Activated T-helper 1 cell treated with anti-CD3 and anti-CD28 coated beads, Interleukin-12 subunit alpha, Interleukin-12 subunit beta, Interleukin-2, Interleukin-4 antibody, amounts not matched to agents 30 ng/mL and 10 ng/mL and 1 ng/mL, durations not matched to agents 14 hours and 24 hours and 36 hours (primary cell): ENCODE results near the gene RNF6. TPM values are rescaled to one million over a fixed set of nuclear protein-coding genes. Genes with fewer than 3 reads are reported as not detected.

Experiments used
- DNase-seq: peaks from one replicate; pipeline ENCODE4 v3.0.0; 2021; ENCODE audit warnings: low spot score
- H3K27ac Mint-ChIP-seq: one replicate; pipeline ENCODE4 v1.8.0; 2021; ENCODE audit warnings: mild to moderate bottlenecking, mixed read lengths
- H3K27me3 Mint-ChIP-seq: one replicate; pipeline ENCODE4 v1.8.0; 2022; ENCODE audit warnings: mild to moderate bottlenecking, moderate library complexity, mixed read lengths; ENCODE audit not compliant: insufficient read depth
- H3K36me3 Mint-ChIP-seq: one replicate; pipeline ENCODE4 v1.8.0; 2021; ENCODE audit warnings: low read depth, mixed read lengths
- H3K4me1 Mint-ChIP-seq: one replicate; pipeline ENCODE4 v1.8.0; 2021; ENCODE audit warnings: low read depth, mixed read lengths
- H3K4me3 Mint-ChIP-seq: one replicate; pipeline ENCODE4 v1.8.0; 2021; ENCODE audit warnings: mild to moderate bottlenecking, moderate library complexity, mixed read lengths
- H3K9me3 Mint-ChIP-seq: one replicate; pipeline ENCODE4 v1.8.0; 2021; ENCODE audit warnings: mixed read lengths
- intact Hi-C: fragments of 100-400 bp; cut with micrococcal nuclease; formaldehyde crosslinking; loops from one replicate; pipeline ENCODE4 v1.15.1; 2024
- total RNA-seq: library from RNA; stranded (reverse); gene quantifications from 2 replicates; pipeline ENCODE4 v1.2.3, GENCODE V29; 2022

RNF6 gene
- total RNA-seq, 1 donor from 2014 or later, result 53.2 TPM

GRCh38 chr13:26220575-26220974 lies 1.5 kb downstream of the RNF6 start:
- no peak for DNase-seq
- no peaks in the 10 kb centered on the region for H3K9me3 Mint-ChIP-seq
- intact Hi-C loops, result loop anchor here (2.0 to 10.0 kb wide), 5 partner anchors 912 to 1914 kb away; partner anchors contain the start of genes LNX2, NUP58, PAN3 and POLR1D
- peaks cover 39% of the 10 kb centered on the region for H3K4me1 Mint-ChIP-seq
- H3K27me3 Mint-ChIP-seq, result no peaks in the 10 kb centered on the region
- H3K27ac Mint-ChIP-seq, result no peak overlapping the region
- peaks cover 24% of the 10 kb centered on the region for H3K36me3 Mint-ChIP-seq
- peak overlapping the region; percentile 99 for H3K4me3 Mint-ChIP-seq

DNA sequence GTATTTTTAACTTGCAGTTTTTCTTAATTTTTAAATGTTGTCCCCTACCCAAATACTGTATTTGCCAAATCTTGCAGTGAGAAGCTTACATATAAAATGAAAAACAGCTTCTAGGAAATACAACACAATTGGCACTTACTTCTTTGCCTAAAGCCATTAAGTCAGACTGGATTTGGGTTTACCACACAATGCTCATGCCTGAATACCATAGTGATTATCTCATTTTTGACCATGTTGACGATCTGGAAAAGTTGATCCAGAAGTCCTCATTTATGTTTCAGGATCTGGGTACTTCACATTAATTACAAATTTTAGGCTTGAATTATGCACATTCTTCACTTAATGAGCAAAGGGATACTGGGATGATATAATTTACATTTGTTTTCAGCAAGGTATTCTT lies 2.4 kb downstream of the RNF6 start:
- Mint-ChIP-seq H3K4me3 (peak overlapping the region; percentile 99), H3K27me3 (no peaks in the 10 kb centered on the region), H3K27ac (no peak overlapping the region), H3K9me3 (no peaks in the 10 kb centered on the region), H3K4me1 (peaks cover 46% of the 10 kb centered on the region), H3K36me3 (peaks cover 32% of the 10 kb centered on the region)
- DNase-seq, result no peak
- intact Hi-C loops, result loop anchor here (2.0 to 10.0 kb wide), 5 partner anchors 911 to 1915 kb away; partner anchors contain the start of genes LNX2, NUP58, PAN3 and POLR1D

- Mint-ChIP-seq H3K36me3 (peaks cover 45% of the 10 kb centered on the region), H3K4me3 (no peak overlapping the region), H3K9me3 (no peaks in the 10 kb centered on the region), H3K27me3 (no peaks in the 10 kb centered on the region), H3K27ac (no peak overlapping the region), H3K4me1 (peaks cover 48% of the 10 kb centered on the region)
- intact Hi-C loops, result no loop called here
- DNase-seq, result no peak
These were observed 6.1 kb downstream of the RNF6 start for GRCh38 chr13:26216042-26216441.

DNA sequence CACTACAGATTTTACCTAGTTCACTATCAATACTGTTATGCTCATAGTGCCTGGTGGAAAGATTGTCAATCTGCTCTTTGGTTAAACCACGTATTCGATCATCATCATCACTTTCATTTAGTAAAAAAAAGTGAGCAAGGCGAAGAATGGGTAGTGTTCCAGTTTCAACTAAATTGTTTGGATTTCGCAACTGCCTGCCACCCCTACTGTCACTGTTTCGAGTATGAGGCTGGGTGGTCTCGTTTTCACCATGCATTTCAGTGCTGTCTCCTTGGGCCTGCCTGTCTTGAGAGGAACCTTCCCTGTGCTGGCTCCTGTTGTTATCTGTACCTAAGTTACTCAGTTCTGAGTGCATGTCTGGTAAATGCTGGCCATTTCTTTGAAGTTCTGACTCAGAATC lies 8.1 kb downstream of the RNF6 start:
- H3K27ac Mint-ChIP-seq, result no peak overlapping the region
- H3K4me1 Mint-ChIP-seq, result peaks cover 29% of the 10 kb centered on the region
- no peak overlapping the region for H3K4me3 Mint-ChIP-seq
- H3K36me3 Mint-ChIP-seq, result peaks cover 49% of the 10 kb centered on the region
- no peaks in the 10 kb centered on the region for H3K27me3 Mint-ChIP-seq
- intact Hi-C loops, result no loop called here
- H3K9me3 Mint-ChIP-seq, result no peaks in the 10 kb centered on the region
- no peak for DNase-seq

DNA sequence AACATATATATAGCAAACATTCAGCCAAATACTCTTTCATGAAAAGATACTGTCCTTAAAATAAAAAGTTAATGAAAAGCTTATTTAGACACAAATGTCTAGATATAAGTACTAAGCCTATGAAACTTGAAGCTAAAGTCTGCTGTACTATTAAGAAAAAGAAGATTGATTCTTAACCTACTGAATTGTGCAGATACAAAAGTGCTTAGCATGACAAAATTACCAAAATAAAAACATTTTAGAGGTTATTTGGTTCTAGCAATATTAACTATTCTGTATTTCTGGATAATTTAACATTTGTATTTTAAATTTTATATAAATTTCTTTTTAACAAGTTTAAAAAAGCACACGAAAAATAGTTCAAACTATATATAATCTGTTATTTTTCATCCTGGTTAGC lies 8.8 kb downstream of the RNF6 start:
- Mint-ChIP-seq H3K4me1 (peaks cover 29% of the 10 kb centered on the region), H3K36me3 (peaks cover 54% of the 10 kb centered on the region), H3K27ac (no peak overlapping the region), H3K27me3 (no peaks in the 10 kb centered on the region), H3K4me3 (no peak overlapping the region), H3K9me3 (no peaks in the 10 kb centered on the region)
- no peak for DNase-seq
- intact Hi-C loops, result no loop called here

DNA sequence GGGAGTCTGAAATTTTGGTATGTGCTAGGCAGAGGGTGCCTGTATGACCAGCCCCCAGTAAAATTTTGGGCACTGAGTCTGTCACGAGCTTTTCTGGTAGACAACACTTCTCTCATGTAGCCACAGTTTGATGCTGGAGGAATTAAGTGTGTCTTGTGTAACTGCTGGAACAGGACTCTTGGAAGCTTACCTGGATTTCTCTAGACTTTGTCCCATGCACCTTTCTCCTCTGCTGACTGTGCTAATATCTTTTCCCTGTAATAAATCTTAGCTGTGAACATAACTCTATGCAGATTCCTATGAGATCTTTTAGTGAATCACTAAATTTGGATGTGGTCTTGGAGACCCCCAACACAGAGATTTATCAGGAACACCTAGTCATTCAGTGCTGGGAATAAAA lies 13.8 kb downstream of the RNF6 start:
- H3K36me3 Mint-ChIP-seq, result peaks cover 36% of the 10 kb centered on the region
- no peak overlapping the region for H3K4me3 Mint-ChIP-seq
- DNase-seq, result no peak
- H3K9me3 Mint-ChIP-seq, result no peaks in the 10 kb centered on the region
- intact Hi-C loops, result loop anchor here (5.0 kb wide), 1 partner anchor 1176 kb away; no protein-coding TSS in a partner anchor
- H3K4me1 Mint-ChIP-seq, result peaks cover 8% of the 10 kb centered on the region
- H3K27me3 Mint-ChIP-seq, result no peaks in the 10 kb centered on the region
- no peak overlapping the region for H3K27ac Mint-ChIP-seq

- DNase-seq, result no peak
- Mint-ChIP-seq H3K4me3 (no peak overlapping the region), H3K36me3 (peaks cover 7% of the 10 kb centered on the region), H3K9me3 (no peaks in the 10 kb centered on the region), H3K4me1 (no peaks in the 10 kb centered on the region), H3K27ac (no peak overlapping the region), H3K27me3 (no peaks in the 10 kb centered on the region)
- intact Hi-C loops, result no loop called here
These were observed 19.6 kb downstream of the RNF6 start for GRCh38 chr13:26202365-26202972.

- Mint-ChIP-seq H3K36me3 (peaks cover 3% of the 10 kb centered on the region), H3K4me1 (no peaks in the 10 kb centered on the region), H3K27ac (no peak overlapping the region), H3K9me3 (peaks cover 4% of the 10 kb centered on the region), H3K4me3 (no peak overlapping the region), H3K27me3 (no peaks in the 10 kb centered on the region)
- no peak for DNase-seq
- intact Hi-C loops, result no loop called here
These were observed 21.3 kb downstream of the RNF6 start for GRCh38 chr13:26200811-26201210.

- H3K4me3 Mint-ChIP-seq, result no peak overlapping the region
- H3K27me3 Mint-ChIP-seq, result no peaks in the 10 kb centered on the region
- H3K36me3 Mint-ChIP-seq, result peaks cover 9% of the 10 kb centered on the region
- H3K9me3 Mint-ChIP-seq, result peaks cover 17% of the 10 kb centered on the region
- H3K27ac Mint-ChIP-seq, result no peak overlapping the region
- intact Hi-C loops, result no loop called here
- no peaks in the 10 kb centered on the region for H3K4me1 Mint-ChIP-seq
- DNase-seq, result no peak
These were observed 24.0 kb downstream of the RNF6 start for GRCh38 chr13:26198116-26198515.

GRCh38 chr13:26197298-26197697 lies 24.8 kb downstream of the RNF6 start:
- Mint-ChIP-seq H3K27me3 (no peaks in the 10 kb centered on the region), H3K36me3 (peaks cover 9% of the 10 kb centered on the region), H3K4me1 (no peaks in the 10 kb centered on the region), H3K27ac (no peak overlapping the region), H3K4me3 (no peak overlapping the region), H3K9me3 (peaks cover 17% of the 10 kb centered on the region)
- DNase-seq, result no peak
- intact Hi-C loops, result no loop called here

GRCh38 chr13:26186995-26187394 lies 35.1 kb downstream of the RNF6 start:
- intact Hi-C loops, result loop anchor here (1.0 to 10.0 kb wide), 8 partner anchors 34 to 1434 kb away; partner anchors contain the start of genes CDK8, LNX2, NUP58 and POLR1D
- Mint-ChIP-seq H3K4me3 (peak overlapping the region; percentile 86), H3K9me3 (no peaks in the 10 kb centered on the region), H3K4me1 (peaks cover 25% of the 10 kb centered on the region), H3K27ac (peak overlapping the region; percentile 97), H3K36me3 (no peaks in the 10 kb centered on the region), H3K27me3 (no peaks in the 10 kb centered on the region)
- DNase-seq, result no peak

GRCh38 chr13:26186118-26186870 lies 35.8 kb downstream of the RNF6 start:
- no peaks in the 10 kb centered on the region for H3K27me3 Mint-ChIP-seq
- peaks cover 25% of the 10 kb centered on the region for H3K4me1 Mint-ChIP-seq
- peak overlapping the region; percentile 97 for H3K27ac Mint-ChIP-seq
- no peaks in the 10 kb centered on the region for H3K36me3 Mint-ChIP-seq
- no peaks in the 10 kb centered on the region for H3K9me3 Mint-ChIP-seq
- DNase-seq, result peak; percentile 89
- intact Hi-C loops, result loop anchor here (1.0 to 10.0 kb wide), 8 partner anchors 35 to 1435 kb away; partner anchors contain the start of genes CDK8, LNX2, NUP58 and POLR1D
- H3K4me3 Mint-ChIP-seq, result peak overlapping the region; percentile 86

DNA sequence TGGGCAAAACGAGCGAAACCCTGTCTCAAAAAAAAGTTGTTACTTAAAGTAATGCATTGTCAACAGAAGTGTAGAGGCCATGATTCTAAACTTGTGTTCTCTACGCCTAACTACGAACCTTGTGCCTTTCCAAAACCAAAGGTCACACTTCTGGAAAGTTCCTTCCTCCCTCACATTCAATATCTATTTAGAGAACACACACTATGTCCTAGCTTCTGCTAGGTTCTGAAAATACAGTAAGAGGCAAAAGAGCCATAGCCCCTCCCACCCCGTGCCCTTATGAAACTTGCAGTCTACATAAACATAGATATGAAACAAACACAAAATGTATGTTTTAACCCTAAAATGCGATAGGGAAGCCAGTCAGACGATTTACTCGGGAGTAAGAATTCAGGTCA lies 36.4 kb downstream of the RNF6 start:
- Mint-ChIP-seq H3K4me3 (peak overlapping the region; percentile 86), H3K27ac (peak overlapping the region; percentile 97), H3K4me1 (peaks cover 25% of the 10 kb centered on the region), H3K27me3 (no peaks in the 10 kb centered on the region), H3K36me3 (no peaks in the 10 kb centered on the region), H3K9me3 (no peaks in the 10 kb centered on the region)
- DNase-seq, result no peak
- intact Hi-C loops, result loop anchor here (1.0 to 10.0 kb wide), 8 partner anchors 36 to 1435 kb away; partner anchors contain the start of genes CDK8, LNX2, NUP58 and POLR1D
